CD4-positive, alpha-beta T cell treated with Interferon gamma for 1 hour (primary cell): ENCODE results near the gene SPRY2.
"Not testable (repeated sequence)": the region's sequence is repeated elsewhere in the genome, so short reads cannot be mapped to it uniquely, and the experiment has no call there.

Experiments
- DNase-seq: peaks from one replicate; pipeline ENCODE4 v3.0.0-alpha.2; 2020

SPRY2 gene, protein sequence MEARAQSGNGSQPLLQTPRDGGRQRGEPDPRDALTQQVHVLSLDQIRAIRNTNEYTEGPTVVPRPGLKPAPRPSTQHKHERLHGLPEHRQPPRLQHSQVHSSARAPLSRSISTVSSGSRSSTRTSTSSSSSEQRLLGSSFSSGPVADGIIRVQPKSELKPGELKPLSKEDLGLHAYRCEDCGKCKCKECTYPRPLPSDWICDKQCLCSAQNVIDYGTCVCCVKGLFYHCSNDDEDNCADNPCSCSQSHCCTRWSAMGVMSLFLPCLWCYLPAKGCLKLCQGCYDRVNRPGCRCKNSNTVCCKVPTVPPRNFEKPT

DNA sequence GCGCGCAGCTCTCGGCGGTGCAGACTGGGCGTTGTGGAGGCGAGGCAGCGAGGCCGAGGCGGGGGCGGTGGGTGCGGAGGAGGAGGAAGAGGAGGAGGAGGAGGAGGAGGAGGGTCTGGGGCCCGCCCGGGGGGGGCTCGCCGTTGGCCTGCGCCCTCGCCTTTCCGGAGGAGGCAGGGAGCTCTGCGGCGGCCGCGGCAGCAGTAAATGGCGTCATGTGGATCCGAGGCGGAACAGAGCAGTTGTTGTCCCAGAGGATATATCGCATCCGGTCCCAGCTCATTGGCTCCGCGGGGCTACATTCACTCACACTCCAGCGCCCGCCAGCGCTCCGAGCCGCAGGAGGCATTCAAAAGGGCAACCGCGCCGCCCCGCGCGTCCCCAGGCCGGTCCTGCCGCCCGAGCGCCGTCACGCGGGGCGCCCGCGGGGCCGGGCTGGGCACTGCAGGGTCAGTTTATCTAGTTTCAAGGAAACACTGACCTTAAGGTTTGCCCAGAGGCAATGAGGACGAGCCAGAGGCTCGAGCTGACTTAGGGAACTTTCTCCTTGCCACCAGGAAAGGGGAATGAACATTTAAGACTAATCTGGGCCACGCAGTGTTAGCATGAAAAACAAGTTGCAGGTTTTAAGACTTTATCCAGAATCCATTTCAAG is at the start of gene SPRY2:
SPRY2 (minus strand) TSS at position 26 of the 655 bp plus-strand sequence. CDS start 3,421 bp downstream, outside the sequence.
- DNase-seq: peak; percentile 42

DNA sequence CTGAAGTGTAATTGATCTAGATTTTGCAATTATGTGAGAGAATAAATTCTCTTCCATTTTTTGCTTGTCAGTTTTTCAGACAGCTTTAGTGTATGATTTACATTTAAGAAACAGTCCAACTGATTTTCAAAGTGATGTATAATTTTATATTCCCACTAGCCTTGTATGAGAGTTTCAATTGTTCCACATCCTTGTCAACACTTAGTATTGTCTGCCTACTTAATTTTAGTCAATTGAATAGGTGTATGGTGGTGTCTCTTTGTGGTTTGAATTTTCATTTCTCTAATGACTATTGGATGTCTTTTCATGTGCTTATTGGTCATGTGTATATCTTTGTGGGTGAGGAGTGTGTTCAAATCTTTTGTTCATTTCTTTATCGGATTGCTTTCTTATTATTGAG is 49.4 kb upstream of the SPRY2 start:
- DNase-seq: no peak

DNA sequence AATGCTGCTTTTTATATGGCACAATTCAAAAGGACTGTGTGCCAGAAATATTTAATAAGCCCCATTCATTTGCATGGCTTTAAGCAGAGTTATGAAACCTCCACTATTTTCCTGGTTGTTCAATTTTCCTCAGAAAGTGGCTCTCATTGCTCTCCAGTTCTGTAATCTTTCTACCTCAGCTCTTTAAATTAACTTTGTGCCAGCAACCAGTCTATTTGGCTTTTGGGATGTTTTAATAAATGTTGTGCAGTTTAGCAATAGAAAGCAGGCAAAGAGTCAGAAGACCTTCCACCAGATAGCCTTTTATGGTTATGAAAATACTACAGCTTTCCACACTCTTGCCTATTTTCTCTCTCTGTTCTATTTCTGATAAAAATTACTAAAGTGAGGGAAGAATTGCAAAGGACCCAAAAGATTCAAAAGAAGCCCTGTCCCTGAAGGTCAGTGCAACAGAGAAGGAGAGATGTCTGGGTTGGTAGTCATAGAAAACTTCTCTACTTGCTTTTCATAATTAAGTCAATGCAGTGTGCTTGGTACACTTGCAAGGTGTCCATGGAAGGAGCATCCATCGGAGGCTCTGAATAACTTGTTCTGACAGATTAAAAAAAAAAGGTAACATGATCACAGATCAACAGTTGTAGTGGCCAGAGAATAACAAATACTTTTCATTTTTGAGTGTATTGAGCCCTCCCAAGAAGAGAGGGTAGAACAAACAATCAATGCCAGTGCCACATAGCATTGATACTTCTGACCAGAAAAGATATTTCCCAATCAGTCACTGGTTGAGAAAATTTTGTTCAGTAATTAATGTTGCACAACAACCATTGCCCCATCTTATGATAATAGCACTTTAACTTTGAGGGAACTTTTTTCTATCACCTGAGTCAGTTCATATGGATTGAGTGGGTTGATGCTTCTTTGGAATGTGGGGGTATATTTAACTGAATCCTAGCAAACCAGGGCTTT is 48.4 kb upstream of the SPRY2 start:
- no peak for DNase-seq

DNA sequence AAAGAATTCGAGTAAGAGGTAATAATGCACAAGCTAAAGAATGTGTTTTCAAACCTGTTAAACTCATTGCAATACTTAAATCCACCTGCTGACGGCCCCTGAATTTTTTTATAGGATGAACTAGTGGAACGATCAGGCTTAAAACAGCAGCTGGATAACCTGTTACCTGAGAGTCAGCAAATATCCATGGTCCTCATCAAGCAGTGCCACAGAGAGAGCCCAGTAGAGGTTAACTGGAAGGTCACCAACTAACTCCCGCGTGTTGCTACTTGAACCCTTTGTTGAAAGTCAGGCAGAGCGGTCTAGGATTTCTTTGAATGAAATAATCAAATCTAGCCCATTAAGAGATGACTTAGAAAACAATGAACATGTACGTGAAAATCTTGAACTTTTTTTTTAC is 47.6 kb upstream of the SPRY2 start:
- DNase-seq: no peak

DNA sequence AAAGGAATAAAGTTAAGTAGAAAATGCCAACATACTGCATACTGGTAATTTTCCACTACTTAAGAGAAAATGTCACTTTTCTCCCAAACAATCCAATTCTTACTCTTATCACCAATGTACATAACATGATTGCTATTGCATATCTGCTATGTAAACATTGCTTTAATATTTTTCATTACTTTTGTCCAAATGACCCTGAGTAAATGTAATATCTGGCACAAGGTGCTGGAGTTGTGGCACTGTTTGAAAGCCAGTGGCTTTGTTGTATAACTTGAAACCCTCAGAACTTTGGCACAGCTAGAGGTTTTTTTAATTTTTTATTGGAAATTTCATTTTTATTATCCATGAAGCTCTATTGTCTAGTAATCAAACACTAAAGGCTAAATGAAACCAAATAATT is 45.7 kb upstream of the SPRY2 start:
- no peak for DNase-seq

DNA sequence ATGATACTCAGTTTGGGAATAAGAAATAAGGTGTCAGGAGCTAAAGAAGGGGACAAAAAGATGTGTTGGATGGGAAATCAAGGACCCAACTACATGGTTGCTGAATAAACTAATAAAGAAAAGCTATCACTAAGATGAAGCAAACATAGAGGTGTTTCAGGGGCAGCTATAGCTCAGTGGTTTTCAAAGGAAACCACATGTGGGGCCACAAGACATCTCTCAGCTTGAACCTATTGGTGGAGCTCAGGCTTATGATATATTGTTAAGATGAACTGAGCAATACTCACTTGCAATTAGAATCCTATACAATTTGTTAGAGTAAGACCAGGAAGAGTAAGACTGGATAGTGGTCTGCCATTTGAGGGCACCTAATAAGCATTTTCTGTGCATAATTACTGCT is 45.1 kb upstream of the SPRY2 start:
- DNase-seq: no peak

DNA sequence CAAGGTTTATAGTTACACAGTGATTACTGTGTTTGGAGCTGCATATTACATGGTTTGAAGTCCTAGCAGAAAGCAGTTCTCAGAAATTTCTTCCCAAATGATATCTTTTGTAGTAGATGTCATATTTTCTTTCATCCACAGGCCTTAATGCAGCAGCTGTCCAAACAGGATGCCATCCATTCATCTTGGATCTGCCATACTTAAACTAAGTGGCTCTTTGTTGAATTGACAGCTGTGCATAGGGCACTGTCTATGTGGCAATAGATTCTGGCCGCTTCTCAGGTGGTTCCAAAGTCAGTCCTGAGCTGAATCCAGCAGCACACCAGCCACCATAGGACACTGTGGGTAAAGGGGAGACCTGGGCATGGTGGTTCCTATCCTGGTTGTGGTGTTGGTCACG is 41.6 kb upstream of the SPRY2 start:
- DNase-seq: no peak

DNA sequence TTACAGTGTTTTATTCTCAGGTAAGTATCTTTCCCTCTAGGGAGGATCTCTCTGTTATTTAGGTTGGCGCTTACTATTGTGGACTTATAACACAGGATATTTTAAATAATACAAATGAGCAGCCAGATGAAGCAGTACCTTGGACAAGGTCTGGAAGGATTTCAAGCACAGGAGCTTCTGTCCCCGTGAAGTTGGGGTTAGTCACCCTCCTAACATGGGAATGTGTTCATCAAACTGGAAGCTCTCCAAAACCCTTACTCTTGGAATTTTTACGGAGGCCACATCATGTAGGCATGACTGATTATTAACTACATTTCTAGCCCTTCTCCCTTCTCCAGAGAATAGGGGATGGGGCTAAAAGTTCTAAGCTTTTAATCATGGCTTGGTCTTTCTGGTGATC is 38.3 kb upstream of the SPRY2 start:
- no peak for DNase-seq

DNA sequence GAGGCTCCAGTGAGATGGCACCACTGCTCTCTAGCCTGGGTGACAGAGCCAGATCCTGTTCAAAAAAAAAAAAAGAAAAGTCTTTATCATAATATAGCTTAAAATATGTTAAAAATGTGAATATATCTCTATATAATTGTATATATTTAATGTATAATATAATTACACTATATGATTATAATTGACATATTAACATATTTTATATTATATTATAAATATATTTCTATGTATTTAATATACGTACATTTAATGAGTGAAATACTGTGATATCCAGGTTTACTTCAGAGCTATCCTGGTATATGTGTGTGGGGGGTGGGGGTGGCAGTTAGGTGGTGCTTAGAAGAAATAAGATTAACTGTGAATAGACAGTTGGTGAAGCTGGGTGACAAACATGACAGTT is 35.6 kb upstream of the SPRY2 start:
- no peak for DNase-seq

DNA sequence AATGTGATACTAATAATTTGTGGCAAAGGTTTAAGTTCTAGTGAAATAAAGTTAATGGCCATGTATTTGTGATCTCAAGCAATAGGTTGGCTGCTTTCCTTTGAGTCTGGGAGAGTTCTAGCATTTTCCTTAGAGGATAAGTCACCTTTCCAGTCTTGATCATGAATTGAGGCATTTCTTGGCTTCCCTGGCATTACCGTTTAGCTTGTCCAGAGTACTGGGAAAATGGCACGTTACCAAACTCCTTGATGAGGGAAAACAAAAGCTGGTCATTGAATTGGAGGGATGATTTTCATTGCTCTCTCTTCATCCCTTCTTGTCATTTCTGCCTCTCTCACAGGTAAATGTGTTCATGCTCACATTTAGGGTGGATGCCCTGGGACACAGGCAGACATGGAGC is 34.0 kb upstream of the SPRY2 start:
- DNase-seq: no peak

DNA sequence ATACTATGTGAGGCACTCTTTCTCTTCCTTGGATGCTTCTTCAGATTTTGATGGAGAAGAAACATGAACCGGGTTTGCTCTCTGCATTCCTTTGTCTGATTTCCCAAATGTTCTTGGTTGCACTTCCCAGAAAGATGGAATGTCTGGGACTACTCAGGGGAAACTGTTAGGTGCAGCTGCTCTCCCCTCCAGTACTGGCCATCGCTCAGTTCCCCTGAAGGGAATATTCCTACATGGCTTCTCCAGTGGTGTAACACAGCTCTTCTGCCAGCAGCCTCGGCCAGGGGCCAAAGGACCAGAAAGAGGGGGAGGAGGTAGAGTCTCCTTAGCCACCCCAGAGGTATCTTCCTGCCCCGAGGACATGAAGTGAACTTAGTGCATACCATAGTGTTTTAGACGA is 33.5 kb upstream of the SPRY2 start:
- DNase-seq: no peak

DNA sequence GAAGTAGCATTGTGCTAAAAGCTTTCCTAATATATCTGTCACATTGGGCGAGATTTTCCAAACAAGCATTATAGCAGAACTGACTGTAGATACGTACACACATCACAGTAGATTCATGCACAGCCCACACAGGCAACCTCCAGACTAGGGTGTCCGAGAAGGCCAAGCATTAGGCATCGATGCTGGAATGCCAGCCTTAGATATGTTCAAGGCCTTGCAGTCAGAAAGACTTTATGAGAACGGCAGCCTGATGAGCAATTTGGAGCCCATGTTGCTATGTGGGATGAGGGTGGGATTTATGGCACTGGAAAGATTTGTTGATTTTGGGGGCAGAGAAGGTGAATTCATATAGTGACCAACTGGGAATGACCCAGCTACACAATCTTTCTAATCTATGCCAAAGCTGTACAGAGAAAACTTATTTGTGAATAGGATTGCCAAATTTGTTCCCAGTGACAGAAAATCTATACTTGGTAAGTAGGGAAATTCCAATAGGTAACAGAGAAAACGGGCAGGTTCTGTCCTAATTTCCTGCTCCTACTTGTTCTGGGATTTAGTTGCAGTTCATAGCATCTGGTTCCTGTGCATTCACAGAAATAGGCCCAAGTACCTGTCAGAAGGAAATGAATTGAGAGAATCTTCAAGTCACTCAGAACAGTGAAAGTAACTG is 31.0 kb upstream of the SPRY2 start:
- DNase-seq: no peak

DNA sequence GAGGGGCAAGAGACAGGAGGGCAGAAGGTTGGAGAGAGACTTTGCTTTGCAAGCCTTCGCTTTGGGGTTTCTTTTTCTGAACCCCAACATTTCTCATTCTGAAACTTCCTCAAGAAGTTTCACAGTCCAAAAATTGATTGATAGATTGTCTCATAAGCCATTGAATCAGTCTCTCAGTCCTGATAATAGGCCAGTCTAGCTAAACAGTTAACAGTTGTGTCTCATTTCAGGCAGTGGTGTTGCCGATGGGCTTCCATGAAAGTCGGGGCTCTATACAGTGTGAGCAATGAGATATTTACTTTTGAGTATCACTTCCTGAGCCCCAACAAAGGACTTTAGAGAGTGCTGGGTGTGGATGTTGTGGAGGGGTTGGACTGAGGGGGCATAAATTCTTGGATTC is 26.5 kb upstream of the SPRY2 start:
- DNase-seq: no peak

DNA sequence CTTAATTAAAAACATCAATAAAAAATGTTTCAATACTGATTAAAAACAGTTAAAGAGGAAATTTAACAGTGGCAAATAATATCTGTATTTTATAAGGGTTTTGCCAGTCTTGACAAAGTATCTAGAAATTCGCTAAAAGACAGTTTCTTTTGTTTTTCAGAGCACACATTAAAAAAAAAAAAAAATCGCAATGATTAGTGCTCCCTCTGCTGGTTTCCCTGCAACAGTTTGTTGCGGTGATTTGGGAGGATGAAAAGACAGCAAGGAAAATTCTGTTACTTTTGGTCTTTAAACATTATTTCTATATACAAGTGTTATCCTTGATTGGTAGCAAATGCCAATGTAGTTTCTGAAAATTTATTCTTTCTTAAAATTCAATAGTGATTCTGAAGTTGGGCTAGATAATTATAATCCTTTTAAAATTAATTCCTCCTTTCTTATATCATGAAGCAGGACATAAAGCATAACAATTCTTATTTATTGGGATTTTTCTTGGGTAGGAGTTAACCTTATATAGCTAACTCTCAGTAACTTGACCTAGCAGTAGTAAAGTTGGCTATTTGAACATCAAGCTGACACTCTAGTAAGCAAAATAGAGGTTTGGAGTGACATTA is 23.1 kb upstream of the SPRY2 start:
- DNase-seq: no peak

DNA sequence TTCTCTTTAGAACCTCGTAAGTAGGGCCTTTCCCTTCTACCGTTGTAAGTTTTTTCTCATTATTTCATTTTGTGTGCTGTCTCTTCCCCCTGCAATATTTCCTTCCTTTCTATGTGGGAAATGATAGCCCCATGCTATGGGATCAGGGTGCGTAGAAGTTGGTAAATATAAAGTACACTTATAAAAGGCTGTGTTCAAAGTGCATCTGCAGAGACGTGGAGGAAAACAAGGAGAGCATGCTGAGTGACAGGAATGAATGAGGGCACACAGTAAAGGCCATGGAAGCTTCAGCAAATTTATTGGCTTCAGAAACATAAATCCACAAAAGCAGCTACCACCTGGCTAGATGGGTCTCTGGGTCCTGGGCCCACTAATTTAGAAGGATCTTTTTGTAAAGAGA is 21.6 kb upstream of the SPRY2 start:
- DNase-seq: no peak

DNA sequence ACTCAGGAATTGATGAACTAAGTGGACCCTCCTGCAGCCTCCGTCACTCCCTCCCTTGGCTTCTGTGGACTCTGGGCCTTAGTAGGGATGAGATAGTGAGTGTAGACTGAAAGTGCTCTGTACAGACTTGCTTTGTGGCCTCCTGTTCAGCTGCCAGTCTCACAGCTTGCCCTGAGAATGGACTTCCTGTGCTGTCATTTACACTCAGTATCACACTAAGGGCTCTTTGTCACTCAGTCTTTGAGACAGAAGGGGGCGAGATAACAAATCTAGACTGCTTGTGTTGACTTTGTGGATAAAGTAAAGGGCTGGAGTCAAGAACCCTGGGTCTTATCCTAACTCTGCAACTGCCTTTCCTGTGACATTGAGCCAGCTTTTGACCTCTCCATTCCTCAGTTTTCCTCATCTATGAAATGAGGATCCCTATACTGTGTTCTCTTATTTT is 21.0 kb upstream of the SPRY2 start:
- no peak for DNase-seq

DNA sequence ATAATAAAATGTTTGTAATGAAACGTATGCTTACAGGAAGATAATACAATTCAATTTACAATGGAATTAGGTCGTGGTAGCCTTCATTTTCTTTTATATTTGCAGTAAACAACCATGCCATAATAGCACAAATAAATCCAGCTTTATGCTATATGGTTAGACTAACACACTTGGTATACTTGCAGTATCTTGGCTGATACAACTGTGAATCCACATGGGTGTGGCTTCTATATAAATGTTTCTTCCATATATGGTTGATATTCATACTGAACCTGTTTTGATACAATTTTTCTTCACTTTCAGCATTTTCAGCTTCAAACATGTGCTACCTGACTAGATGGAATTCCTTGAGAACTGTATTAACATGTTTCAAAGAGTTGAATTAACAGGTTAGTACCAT is 20.4 kb upstream of the SPRY2 start:
- DNase-seq: no peak

DNA sequence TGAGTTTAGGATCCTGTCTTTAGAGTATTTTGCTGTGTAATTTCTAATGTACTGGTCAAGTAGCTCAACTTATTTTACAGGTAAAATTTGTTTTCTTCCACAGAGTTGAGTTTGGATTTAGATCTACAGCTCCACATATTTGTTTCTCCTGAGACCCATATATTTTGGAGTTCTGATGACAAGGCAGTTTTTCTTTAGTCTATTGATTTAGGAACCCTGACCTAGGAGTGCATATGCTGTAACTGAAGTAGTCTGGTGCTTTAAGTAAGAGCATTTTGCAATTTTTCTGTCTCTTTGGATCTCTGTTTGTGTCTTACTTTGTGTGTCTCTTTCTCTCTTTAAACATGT is 19.5 kb upstream of the SPRY2 start:
- DNase-seq: no peak

DNA sequence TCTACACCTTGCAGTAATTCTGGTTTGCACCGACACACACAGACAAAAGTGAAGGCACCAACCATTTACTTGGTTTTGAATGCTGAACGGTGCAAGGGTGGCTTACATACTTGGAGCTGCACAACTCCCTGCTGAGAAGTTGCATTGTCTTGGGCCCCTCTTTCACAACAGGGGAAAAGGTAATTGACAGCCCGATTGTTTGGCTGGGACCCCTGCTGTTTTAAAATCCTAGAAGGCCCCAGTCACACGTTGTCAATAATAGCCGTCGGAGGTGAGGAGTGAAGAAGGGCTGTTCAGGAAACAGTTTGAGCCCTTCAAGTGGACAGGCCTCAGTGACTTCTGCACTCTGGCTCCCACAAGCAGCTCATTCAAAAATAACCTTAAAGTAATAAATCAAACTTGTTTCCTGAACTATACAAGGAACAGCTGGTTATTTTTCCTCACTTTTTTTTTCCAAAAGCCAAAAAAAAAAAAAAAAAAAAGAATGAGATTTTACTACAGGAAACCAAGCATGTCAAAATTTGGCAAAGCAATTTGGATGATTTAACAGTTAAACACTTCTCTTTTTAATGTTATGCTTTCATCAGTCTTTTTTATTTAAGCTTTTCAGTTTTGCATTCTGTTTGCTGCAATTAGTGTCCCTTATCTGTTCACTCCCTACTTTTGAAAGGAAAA is 19.0 kb upstream of the SPRY2 start:
- DNase-seq: no peak

DNA sequence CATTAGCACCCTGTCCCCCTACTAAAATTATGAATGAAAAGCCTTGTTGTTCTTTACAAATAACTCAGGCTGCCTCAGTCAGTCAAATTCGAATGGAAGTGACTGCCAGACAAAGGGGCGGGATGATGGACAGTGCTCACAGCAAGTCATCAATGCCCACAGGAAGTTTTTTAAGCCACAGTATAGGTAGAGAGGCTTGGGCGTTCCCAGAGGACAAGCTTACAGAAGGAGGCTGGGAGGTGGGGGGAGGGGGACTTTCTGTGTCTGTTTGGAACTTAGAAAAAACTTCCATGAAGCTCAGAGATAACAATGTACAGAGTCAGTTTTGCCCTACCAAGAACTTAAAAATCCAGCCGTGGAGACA is 18.5 kb upstream of the SPRY2 start:
- no peak for DNase-seq

DNA sequence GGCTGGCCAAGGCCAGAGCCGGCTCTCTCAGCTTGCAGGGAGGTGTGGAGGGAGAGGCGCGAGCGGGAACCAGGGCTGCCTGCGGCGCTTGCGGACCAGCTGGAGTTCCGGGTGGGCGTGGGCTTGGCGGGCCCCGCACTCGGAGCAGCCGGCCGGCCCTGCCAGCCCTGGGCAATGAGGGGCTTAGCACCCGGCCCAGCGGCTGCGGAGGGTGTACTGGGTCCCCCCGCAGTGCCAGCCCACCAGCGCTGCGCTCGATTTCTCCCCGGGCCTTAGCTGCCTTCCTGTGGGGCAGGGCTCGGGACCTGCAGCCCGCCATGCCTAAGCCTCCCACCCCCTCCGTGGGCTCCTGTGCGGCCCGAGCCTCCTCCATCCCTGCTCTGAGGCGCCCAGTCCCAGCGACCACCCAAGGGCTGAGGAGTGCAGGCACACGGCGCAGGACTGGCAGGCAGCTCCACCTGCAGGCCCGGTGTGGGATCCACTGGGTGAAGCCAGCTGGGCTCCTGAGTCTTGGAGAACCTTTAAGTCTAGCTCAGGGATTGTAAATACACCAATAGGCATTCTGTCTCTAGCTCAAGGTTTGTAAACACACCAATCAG is 14.7 kb upstream of the SPRY2 start:
- not testable (repeated sequence) for DNase-seq

DNA sequence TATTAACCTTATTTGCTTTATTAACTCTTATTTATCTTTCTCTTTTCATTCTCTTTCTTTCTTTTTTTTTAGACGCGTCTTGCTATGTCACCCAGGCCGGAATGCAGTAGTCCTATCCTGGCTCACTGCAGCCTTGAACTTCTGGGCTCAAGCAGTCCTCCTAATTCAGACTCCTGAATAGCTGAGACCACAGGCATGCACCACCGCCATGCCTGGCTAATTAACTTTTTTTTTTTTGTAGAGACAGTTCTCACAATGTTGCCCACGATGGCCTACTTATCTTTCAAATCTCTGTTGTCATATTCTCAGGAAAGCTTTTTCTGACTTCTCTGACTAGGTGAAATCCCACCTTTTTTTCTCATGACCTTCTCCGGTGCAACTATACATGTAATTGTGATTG is 7.8 kb upstream of the SPRY2 start:
- no peak for DNase-seq
